A673 (cell line): Measurements from ENCODE around the gene SF3A2. TPM values are rescaled to one million over a fixed set of nuclear protein-coding genes. Genes with fewer than 3 reads are reported as not detected.

Experiments
- BruUV-seq: library from RNA; stranded (reverse); fragments of 400-500 nt; replicated peaks from 2 replicates; lab custom pipeline; 2021; lab: Mats Ljungman, UMichigan
- CTCF ChIA-PET: fragments of 300-600 bp; sonication (Branson Sonifier 250); formaldehyde crosslinking; loops from one replicate; lab custom pipeline; 2022; ENCODE audit warnings: antibody characterized with exemption; lab: Charles Lee
- POLR2A ChIA-PET: fragments of 300-600 bp; sonication (Branson Sonifier 250); formaldehyde crosslinking; loops from one replicate; lab custom pipeline; 2022; ENCODE audit warnings: antibody characterized with exemption; ENCODE audit not compliant: low non-redundant PET; lab: Charles Lee
- DNase-seq: peaks from one replicate; pipeline ENCODE4 v3.0.0-alpha.2; 2015; ENCODE audit warnings: low spot score
- H3K27ac ChIP-seq: fragments of 200-600 bp; sonication (generic); 2 replicates; pipeline ENCODE4 v1.5.1; 2016; ENCODE audit warnings: mixed run types, low read depth, mild to moderate bottlenecking, mixed read lengths, antibody characterized with exemption, low read length; ENCODE audit not compliant: poor library complexity, severe bottlenecking
- H3K27me3 ChIP-seq: fragments of 200-600 bp; sonication (generic); replicated peaks from 2 replicates; pipeline ENCODE4 v1.6.1; 2017; ENCODE audit warnings: mixed run types, low read depth, mild to moderate bottlenecking, mixed read lengths, antibody characterized with exemption, low read length; ENCODE audit not compliant: insufficient read depth, poor library complexity
- H3K36me3 ChIP-seq: fragments of 200-600 bp; sonication (generic); 2 replicates; pipeline ENCODE4 v1.6.1; 2016; ENCODE audit warnings: mixed run types, mild to moderate bottlenecking, mixed read lengths, antibody characterized with exemption, low read length; ENCODE audit not compliant: insufficient read depth, poor library complexity, severe bottlenecking
- H3K4me1 ChIP-seq: fragments of 200-600 bp; sonication (generic); 2 replicates; pipeline ENCODE4 v1.6.1; 2017; ENCODE audit warnings: mixed run types, mild to moderate bottlenecking, mixed read lengths, antibody characterized with exemption, low read length; ENCODE audit not compliant: insufficient read depth, poor library complexity, severe bottlenecking
- H3K4me3 ChIP-seq: fragments of 200-600 bp; sonication (generic); 2 replicates; pipeline ENCODE4 v1.5.1; 2016; ENCODE audit warnings: low read depth, mixed run types, mild to moderate bottlenecking, mixed read lengths, low read length; ENCODE audit not compliant: poor library complexity, severe bottlenecking
- H3K9me3 ChIP-seq: fragments of 200-600 bp; sonication (generic); 2 replicates; pipeline ENCODE4 v1.6.1; 2016; ENCODE audit warnings: mixed run types, low read depth, mild to moderate bottlenecking, mixed read lengths, antibody characterized with exemption, low read length; ENCODE audit not compliant: poor library complexity, severe bottlenecking
- EZH2 ChIP-seq: fragments of 200-600 bp; sonication (generic); IDR thresholded peaks from 2 replicates; pipeline ENCODE4 v1.6.1; 2017; ENCODE audit warnings: borderline replicate concordance, low read depth, mild to moderate bottlenecking, mixed read lengths, antibody characterized with exemption, low read length; ENCODE audit not compliant: poor library complexity, severe bottlenecking
- intact Hi-C: fragments of 100-400 bp; cut with micrococcal nuclease; formaldehyde crosslinking; loops from one replicate; pipeline ENCODE4 v1.10.0; 2022; ENCODE audit not compliant: unreplicated experiment
- total RNA-seq: library from RNA; stranded (reverse); gene quantifications from 2 replicates; pipeline ENCODE4 v1.2.3, GENCODE V29; 2021
- TF ChIP-seq, protein P1 (sequence below): fragments of 300-800, 200-600 bp; sonication (generic); conservative IDR thresholded peaks from 2 replicates; pipeline ENCODE4 v1.5.1; 2017; ENCODE audit warnings: low read depth, mild to moderate bottlenecking, antibody characterized with exemption, low read length, moderate library complexity, mixed read lengths

SF3A2 gene
- total RNA-seq, 1 experiment from 2014 or later: 187 TPM

DNA sequence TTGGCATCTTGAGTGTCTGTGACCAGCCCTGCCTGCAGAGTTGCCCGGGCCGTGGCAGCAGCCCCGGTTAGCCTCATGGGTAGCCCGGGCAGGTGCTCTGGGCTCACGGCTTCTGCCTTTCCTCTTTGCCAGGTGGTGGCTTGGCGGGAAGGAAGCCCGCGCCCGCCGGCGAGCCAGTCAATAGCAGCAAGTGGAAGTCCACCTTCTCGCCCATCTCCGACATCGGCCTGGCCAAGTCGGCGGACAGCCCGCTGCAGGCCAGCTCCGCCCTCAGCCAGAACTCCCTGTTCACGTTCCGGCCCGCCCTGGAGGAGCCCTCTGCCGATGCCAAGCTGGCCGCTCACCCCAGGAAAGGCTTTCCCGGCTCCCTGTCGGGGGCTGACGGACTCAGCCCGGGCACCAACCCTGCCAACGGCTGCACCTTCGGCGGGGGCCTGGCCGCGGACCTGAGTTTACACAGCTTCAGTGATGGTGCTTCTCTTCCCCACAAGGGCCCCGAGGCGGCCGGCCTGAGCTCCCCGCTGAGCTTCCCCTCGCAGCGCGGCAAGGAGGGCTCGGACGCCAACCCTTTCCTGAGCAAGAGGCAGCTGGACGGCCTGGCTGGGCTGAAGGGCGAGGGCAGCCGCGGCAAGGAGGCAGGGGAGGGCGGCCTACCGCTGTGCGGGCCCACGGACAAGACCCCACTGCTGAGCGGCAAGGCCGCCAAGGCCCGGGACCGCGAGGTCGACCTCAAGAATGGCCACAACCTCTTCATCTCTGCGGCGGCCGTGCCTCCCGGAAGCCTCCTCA is 10.4 kb upstream of the SF3A2 start:
- Histone ChIP-seq H3K27me3 (no peaks in the 10 kb centered on the region), H3K4me3 (no peak overlapping the region), H3K4me1 (no peaks in the 10 kb centered on the region), H3K36me3 (peaks cover 75% of the 10 kb centered on the region), H3K9me3 (no peaks in the 10 kb centered on the region), H3K27ac (no peak overlapping the region)
- POLR2A ChIA-PET: no interaction called here
- CTCF ChIA-PET: no interaction called here
- intact Hi-C loops: no loop called here
- TF ChIP-seq, protein P1, sequence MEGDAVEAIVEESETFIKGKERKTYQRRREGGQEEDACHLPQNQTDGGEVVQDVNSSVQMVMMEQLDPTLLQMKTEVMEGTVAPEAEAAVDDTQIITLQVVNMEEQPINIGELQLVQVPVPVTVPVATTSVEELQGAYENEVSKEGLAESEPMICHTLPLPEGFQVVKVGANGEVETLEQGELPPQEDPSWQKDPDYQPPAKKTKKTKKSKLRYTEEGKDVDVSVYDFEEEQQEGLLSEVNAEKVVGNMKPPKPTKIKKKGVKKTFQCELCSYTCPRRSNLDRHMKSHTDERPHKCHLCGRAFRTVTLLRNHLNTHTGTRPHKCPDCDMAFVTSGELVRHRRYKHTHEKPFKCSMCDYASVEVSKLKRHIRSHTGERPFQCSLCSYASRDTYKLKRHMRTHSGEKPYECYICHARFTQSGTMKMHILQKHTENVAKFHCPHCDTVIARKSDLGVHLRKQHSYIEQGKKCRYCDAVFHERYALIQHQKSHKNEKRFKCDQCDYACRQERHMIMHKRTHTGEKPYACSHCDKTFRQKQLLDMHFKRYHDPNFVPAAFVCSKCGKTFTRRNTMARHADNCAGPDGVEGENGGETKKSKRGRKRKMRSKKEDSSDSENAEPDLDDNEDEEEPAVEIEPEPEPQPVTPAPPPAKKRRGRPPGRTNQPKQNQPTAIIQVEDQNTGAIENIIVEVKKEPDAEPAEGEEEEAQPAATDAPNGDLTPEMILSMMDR: no peak
- TF ChIP-seq EZH2: no peak
- no TSS peak for BruUV-seq
- DNase-seq: no peak

DNA sequence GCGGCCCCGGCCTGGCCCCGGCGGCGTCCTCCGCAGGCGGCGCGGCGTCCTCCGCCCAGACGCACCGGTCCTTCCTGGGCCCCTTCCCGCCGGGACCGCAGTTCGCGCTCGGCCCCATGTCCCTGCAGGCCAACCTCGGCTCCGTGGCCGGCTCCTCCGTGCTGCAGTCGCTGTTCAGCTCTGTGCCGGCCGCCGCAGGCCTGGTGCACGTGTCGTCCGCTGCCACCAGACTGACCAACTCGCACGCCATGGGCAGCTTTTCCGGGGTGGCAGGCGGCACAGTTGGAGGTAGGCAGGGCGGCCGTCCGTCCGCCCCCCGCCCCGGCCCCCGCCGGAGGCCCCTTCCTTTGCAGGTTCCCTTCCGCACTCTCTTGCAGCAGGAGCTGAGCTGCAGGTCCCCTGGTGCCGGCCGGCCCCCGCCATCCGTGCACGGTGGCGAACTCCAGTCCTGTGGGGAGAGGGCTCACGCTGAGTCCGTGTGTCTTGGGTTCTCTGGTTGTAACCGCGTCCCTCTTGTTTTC is 9.7 kb upstream of the SF3A2 start:
- H3K36me3 ChIP-seq: peaks cover 74% of the 10 kb centered on the region
- intact Hi-C loops: no loop called here
- TF ChIP-seq, protein P1: no peak
- TF ChIP-seq EZH2: no peak
- no peak overlapping the region for H3K4me3 ChIP-seq
- H3K9me3 ChIP-seq: no peaks in the 10 kb centered on the region
- ChIA-PET POLR2A (no interaction called here), CTCF (no interaction called here)
- no peak for DNase-seq
- no peak overlapping the region for H3K27ac ChIP-seq
- no TSS peak for BruUV-seq
- H3K27me3 ChIP-seq: no peaks in the 10 kb centered on the region
- no peaks in the 10 kb centered on the region for H3K4me1 ChIP-seq

DNA sequence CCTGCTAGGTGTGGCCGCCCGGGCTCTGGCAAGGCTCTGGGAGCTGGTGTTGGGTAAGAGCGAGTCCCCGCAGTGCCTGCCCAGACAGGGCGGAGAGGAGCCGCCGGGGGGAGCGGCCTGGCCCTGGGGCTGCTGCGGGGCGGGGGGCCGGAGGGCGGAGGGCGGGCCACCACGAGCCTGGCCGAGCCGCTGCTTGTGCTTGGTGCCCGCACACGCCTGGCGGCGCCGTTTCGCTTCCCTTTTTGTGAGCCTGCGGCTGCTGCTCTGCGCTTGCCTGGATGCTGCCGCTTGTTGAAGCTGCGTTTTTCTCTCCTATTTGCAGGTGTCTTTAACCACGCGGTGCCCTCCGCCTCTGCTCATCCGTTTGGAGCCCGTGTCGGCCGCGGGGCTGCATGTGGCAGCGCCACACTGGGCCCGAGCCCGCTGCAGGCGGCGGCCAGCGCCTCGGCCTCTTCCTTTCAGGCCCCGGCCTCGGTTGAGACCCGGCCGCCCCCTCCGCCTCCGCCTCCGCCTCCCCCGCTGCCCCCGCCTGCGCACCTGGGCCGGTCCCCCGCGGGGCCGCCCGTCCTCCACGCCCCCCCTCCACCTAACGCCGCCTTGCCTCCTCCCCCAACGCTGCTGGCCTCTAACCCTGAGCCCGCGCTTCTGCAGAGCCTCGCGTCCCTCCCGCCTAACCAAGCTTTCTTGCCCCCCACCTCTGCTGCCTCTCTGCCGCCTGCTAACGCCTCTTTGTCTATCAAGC is 9.0 kb upstream of the SF3A2 start:
- ChIA-PET CTCF (interaction anchor here (0.7 kb wide), 1 partner anchor 71 kb away, joined by 11 read pairs; no protein-coding TSS in a partner anchor), POLR2A (no interaction called here)
- Histone ChIP-seq H3K4me1 (no peaks in the 10 kb centered on the region), H3K36me3 (peaks cover 72% of the 10 kb centered on the region), H3K4me3 (no peak overlapping the region), H3K27me3 (no peaks in the 10 kb centered on the region), H3K27ac (no peak overlapping the region), H3K9me3 (no peaks in the 10 kb centered on the region)
- TF ChIP-seq EZH2: no peak
- TF ChIP-seq, protein P1: no peak
- no peak for DNase-seq
- intact Hi-C loops: no loop called here
- BruUV-seq: no TSS peak
